Limb (tissue), 2 donors: ENCODE data around the gene ITK.

Experiments used
- DNase-seq, 2 donors: peaks; one replicate each; pipeline ENCODE4 v3.0.0-alpha.2; 2016; ENCODE audit errors: extremely low spot score in 2 of 2

ITK gene

GRCh38 chr5:157180374-157181264, at the start of gene ITK:
Gene ITK (plus strand): TSS chr5:157180840. CDS start chr5:157180978, 138 bp downstream.
- DNase-seq = no peak

GRCh38 chr5:157130925-157131324, 49.7 kb upstream of the ITK start:
- no peak for DNase-seq

GRCh38 chr5:157132281-157132612, 48.4 kb upstream of the ITK start:
- no peak for DNase-seq

- no peak for DNase-seq
Measured at GRCh38 chr5:157137691-157138090, 42.9 kb upstream of the ITK start.

- DNase-seq = peak; percentile 91 to 99
Measured at GRCh38 chr5:157142317-157143126, 38.1 kb upstream of the ITK start, which contains the start of gene MED7. Gene MED7 (minus strand): TSS chr5:157142865. CDS start chr5:157139431, 3,434 bp downstream.

GRCh38 chr5:157143127-157143971, 37.3 kb upstream of the ITK start:
- peak; percentile 41 to 74 for DNase-seq

- DNase-seq = peak; percentile 77 to 78
Measured at GRCh38 chr5:157148734-157149615, 31.7 kb upstream of the ITK start.

- no peak for DNase-seq
Measured at GRCh38 chr5:157150995-157151394, 29.6 kb upstream of the ITK start.

GRCh38 chr5:157155297-157155696, 25.3 kb upstream of the ITK start:
- no peak for DNase-seq

GRCh38 chr5:157157293-157157891, 23.2 kb upstream of the ITK start:
- no peak for DNase-seq

- DNase-seq = no peak
Measured at GRCh38 chr5:157159209-157159751, 21.4 kb upstream of the ITK start.

GRCh38 chr5:157160001-157160400, 20.6 kb upstream of the ITK start:
- no peak for DNase-seq

- DNase-seq = no peak
Measured at GRCh38 chr5:157161996-157162395, 18.6 kb upstream of the ITK start.

- no peak for DNase-seq
Measured at GRCh38 chr5:157162919-157163510, 17.6 kb upstream of the ITK start.

GRCh38 chr5:157164521-157164920, 16.1 kb upstream of the ITK start:
- DNase-seq = no peak

- no peak for DNase-seq
Measured at GRCh38 chr5:157165261-157165660, 15.4 kb upstream of the ITK start.

- no peak for DNase-seq
Measured at GRCh38 chr5:157165668-157166067, 15.0 kb upstream of the ITK start.

- no peak for DNase-seq
Measured at GRCh38 chr5:157166214-157167213, 14.1 kb upstream of the ITK start, which contains the start of gene GARIN3. Gene GARIN3 (minus strand): TSS chr5:157166264. CDS start chr5:157166168, 96 bp downstream.
